Adrenal gland (tissue), 5 donors: ENCODE results near the gene MMP20.

Experiments
- CTCF ChIP-seq, 6 experiments: fragments of 450-650 bp in 4 of 6; fragments of 200-600 bp in 2 of 6; sonication (generic) in 1 of 6; IDR thresholded peaks; 1 replicate in 5 of 6; 2 replicates in 1 of 6; pipeline versions ENCODE4 v1.5.1 to v1.8.0; 2016 to 2021; ENCODE audit warnings: antibody characterized with exemption in 6 of 6, mild to moderate bottlenecking in 2 of 6, moderate library complexity in 1 of 6
- POLR2A ChIP-seq, 2 donors: fragments of 450-650 bp; IDR thresholded peaks; one replicate each; pipeline ENCODE4 v1.6.1; 2017; ENCODE audit warnings: antibody characterized with exemption in 2 of 2, mild to moderate bottlenecking in 2 of 2, moderate library complexity in 1 of 2
- donor health status: DM: no; HTN: no; CAD: no.

GRCh38 chr11:102575012-102575411 lies 50.1 kb downstream of the MMP20 start:
- TF ChIP-seq POLR2A (IDR thresholded peaks at IDR 0.05) (no peak), CTCF (IDR thresholded peaks at IDR 0.05) (no peak)
